ENCODE measurements around the gene MAST4. TPM values are rescaled to one million over a fixed set of nuclear protein-coding genes. Genes with fewer than 3 reads are reported as not detected.
A peak's percentile ranks its signal among the peaks of the same experiment; 100 is the strongest.

The MAST4 gene
- total RNA-seq, 1 donor from 2014 or later, result 19.0 TPM

GRCh38 chr5:66991746-66992145 lies 395.6 kb downstream of the MAST4 start:
- Mint-ChIP-seq H3K27ac (no peak overlapping the region), H3K4me1 (ENCODE audit: low read depth) (peaks cover 39% of the 10 kb centered on the region), H3K9me3 (no peaks in the 10 kb centered on the region), H3K27me3 (ENCODE audit: insufficient read depth) (no peaks in the 10 kb centered on the region), H3K4me3 (no peak overlapping the region), H3K36me3 (ENCODE audit: low read depth) (peaks cover 6% of the 10 kb centered on the region)
- intact Hi-C loops (cut with micrococcal nuclease), result no loop called here
- no peak for DNase-seq (ENCODE audit: low spot score)

DNA sequence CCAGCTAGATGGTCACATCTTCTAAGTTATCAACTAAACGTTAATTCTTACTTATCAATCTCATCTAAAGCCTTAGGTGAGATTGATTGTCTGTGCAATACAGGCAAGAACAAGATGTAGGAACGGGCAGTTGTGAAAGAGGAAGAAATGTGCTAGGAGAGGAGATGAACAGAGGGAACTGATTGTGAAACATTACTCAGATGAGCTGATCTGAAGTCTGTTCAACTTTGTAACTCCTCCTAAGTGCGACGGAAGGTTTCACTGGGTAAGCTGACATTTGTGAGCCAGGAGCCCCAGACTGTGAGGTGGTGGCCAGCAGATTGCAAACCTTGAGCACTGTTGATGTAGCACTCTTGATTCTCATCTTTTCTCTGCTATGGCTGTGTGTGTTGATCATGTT lies 396.4 kb downstream of the MAST4 start:
- peaks cover 39% of the 10 kb centered on the region for H3K4me1 Mint-ChIP-seq (ENCODE audit: low read depth)
- peaks cover 6% of the 10 kb centered on the region for H3K36me3 Mint-ChIP-seq (ENCODE audit: low read depth)
- no peak overlapping the region for H3K27ac Mint-ChIP-seq
- H3K9me3 Mint-ChIP-seq, result no peaks in the 10 kb centered on the region
- no peak for DNase-seq (ENCODE audit: low spot score)
- no peak overlapping the region for H3K4me3 Mint-ChIP-seq
- intact Hi-C loops (cut with micrococcal nuclease), result no loop called here
- no peaks in the 10 kb centered on the region for H3K27me3 Mint-ChIP-seq (ENCODE audit: insufficient read depth)

- intact Hi-C loops (cut with micrococcal nuclease), result no loop called here
- DNase-seq (ENCODE audit: low spot score), result no peak
- no peak overlapping the region for H3K4me3 Mint-ChIP-seq
- H3K27ac Mint-ChIP-seq, result no peak overlapping the region
- peaks cover 6% of the 10 kb centered on the region for H3K36me3 Mint-ChIP-seq (ENCODE audit: low read depth)
- no peaks in the 10 kb centered on the region for H3K9me3 Mint-ChIP-seq
- H3K4me1 Mint-ChIP-seq (ENCODE audit: low read depth), result peaks cover 31% of the 10 kb centered on the region
- H3K27me3 Mint-ChIP-seq (ENCODE audit: insufficient read depth), result no peaks in the 10 kb centered on the region
Observed at GRCh38 chr5:66993448-66993847, 397.3 kb downstream of the MAST4 start.

DNA sequence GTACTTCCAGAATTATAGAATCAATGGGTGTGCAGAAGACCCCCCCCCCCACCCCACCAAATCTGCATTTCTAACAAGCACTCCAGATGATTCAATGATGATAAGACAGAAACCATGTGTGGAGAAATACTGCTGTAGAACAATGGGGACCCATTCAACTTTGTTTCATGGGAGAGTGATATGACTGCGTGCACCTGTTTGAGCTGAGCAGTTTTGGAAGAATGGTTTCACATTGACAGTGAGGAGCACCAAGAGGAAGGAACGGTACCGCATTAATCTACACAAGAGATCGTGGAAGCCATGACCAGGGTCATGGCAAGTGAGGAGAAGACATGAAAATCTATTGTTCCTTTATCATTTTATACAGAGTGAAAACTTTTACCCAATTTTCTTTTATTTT lies 397.7 kb downstream of the MAST4 start:
- DNase-seq (ENCODE audit: low spot score), result no peak
- Mint-ChIP-seq H3K9me3 (no peaks in the 10 kb centered on the region), H3K4me1 (ENCODE audit: low read depth) (peaks cover 29% of the 10 kb centered on the region), H3K27ac (no peak overlapping the region), H3K4me3 (no peak overlapping the region), H3K36me3 (ENCODE audit: low read depth) (peaks cover 6% of the 10 kb centered on the region), H3K27me3 (ENCODE audit: insufficient read depth) (no peaks in the 10 kb centered on the region)
- intact Hi-C loops (cut with micrococcal nuclease), result no loop called here

DNA sequence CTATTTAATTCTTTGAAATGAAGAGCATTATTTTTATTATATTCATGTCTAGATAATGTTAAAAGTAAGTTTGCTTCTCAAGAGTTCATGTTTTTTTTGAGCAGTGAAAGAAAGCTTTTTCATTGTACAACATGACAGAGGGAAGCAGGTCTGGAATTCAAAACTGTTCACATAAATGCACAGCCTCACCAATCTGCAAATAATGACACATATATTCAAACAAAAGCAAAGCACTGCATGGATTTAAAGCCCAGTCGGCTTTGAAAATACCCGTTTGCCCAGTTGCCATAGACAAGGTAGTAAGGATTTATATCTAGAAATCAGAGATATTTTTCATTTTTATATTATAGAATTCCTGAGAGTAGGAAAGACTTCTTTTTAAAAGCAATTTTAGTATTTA lies 398.6 kb downstream of the MAST4 start:
- Mint-ChIP-seq H3K9me3 (no peaks in the 10 kb centered on the region), H3K4me1 (ENCODE audit: low read depth) (peaks cover 29% of the 10 kb centered on the region), H3K27me3 (ENCODE audit: insufficient read depth) (no peaks in the 10 kb centered on the region), H3K27ac (no peak overlapping the region), H3K36me3 (ENCODE audit: low read depth) (peaks cover 6% of the 10 kb centered on the region), H3K4me3 (no peak overlapping the region)
- no peak for DNase-seq (ENCODE audit: low spot score)
- intact Hi-C loops (cut with micrococcal nuclease), result no loop called here

DNA sequence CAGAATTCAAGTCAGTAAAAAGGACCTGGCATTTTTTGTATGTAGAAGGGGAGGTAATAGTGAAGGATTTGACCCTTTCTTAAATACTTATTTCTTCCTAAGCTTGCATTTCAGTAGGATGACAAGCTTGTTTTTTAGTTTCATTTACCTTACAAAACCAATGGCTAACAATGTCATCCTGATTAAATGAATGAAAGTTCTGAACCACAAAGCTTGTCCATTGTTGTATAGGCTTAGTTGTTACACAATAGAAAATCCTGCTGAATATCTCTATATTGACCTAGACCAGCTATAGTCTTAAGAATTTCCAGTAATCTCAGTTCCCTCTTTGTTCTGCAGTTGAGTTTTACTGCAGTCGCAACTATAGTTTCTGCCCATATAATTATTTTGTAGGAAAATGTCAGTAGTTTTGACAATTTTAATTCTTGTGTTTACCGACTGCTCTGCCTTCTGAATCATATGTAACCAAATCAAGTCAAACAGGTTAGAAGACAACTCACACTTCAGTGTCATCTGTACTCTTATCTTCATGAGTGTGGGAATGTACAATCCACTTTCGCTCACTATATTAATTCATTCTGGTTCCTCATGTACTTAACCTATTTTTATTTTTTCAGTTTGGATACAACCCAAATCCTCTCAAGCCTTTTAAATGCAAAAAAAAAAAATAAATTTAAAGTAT lies 404.7 kb downstream of the MAST4 start:
- H3K9me3 Mint-ChIP-seq, result no peaks in the 10 kb centered on the region
- DNase-seq (ENCODE audit: low spot score), result no peak
- no peak overlapping the region for H3K27ac Mint-ChIP-seq
- no peak overlapping the region for H3K4me3 Mint-ChIP-seq
- H3K36me3 Mint-ChIP-seq (ENCODE audit: low read depth), result peaks cover 8% of the 10 kb centered on the region
- intact Hi-C loops (cut with micrococcal nuclease), result loop anchor here (10.0 kb wide), 2 partner anchors 446 to 1434 kb away; no protein-coding TSS in a partner anchor
- no peaks in the 10 kb centered on the region for H3K27me3 Mint-ChIP-seq (ENCODE audit: insufficient read depth)
- peaks cover 32% of the 10 kb centered on the region for H3K4me1 Mint-ChIP-seq (ENCODE audit: low read depth)

- no peak overlapping the region for H3K4me3 Mint-ChIP-seq
- peaks cover 15% of the 10 kb centered on the region for H3K36me3 Mint-ChIP-seq (ENCODE audit: low read depth)
- H3K9me3 Mint-ChIP-seq, result no peaks in the 10 kb centered on the region
- DNase-seq (ENCODE audit: low spot score), result no peak
- H3K27me3 Mint-ChIP-seq (ENCODE audit: insufficient read depth), result no peaks in the 10 kb centered on the region
- intact Hi-C loops (cut with micrococcal nuclease), result loop anchor here (10.0 kb wide), 2 partner anchors 448 to 1432 kb away; no protein-coding TSS in a partner anchor
- H3K27ac Mint-ChIP-seq, result peak overlapping the region; percentile 61
- H3K4me1 Mint-ChIP-seq (ENCODE audit: low read depth), result peaks cover 54% of the 10 kb centered on the region
Observed at GRCh38 chr5:67002832-67003684, 406.9 kb downstream of the MAST4 start.

GRCh38 chr5:67003685-67003934 lies 407.4 kb downstream of the MAST4 start:
- H3K4me1 Mint-ChIP-seq (ENCODE audit: low read depth), result peaks cover 59% of the 10 kb centered on the region
- peaks cover 18% of the 10 kb centered on the region for H3K36me3 Mint-ChIP-seq (ENCODE audit: low read depth)
- no peaks in the 10 kb centered on the region for H3K9me3 Mint-ChIP-seq
- peak overlapping the region; percentile 69 for H3K27ac Mint-ChIP-seq
- peak overlapping the region; percentile 74 for H3K4me3 Mint-ChIP-seq
- intact Hi-C loops (cut with micrococcal nuclease), result loop anchor here (10.0 kb wide), 2 partner anchors 449 to 1431 kb away; no protein-coding TSS in a partner anchor
- no peaks in the 10 kb centered on the region for H3K27me3 Mint-ChIP-seq (ENCODE audit: insufficient read depth)
- DNase-seq (ENCODE audit: low spot score), result no peak

- Mint-ChIP-seq H3K4me3 (peak overlapping the region; percentile 90), H3K27ac (peak overlapping the region; percentile 92), H3K27me3 (ENCODE audit: insufficient read depth) (no peaks in the 10 kb centered on the region), H3K9me3 (no peaks in the 10 kb centered on the region), H3K36me3 (ENCODE audit: low read depth) (peaks cover 22% of the 10 kb centered on the region), H3K4me1 (ENCODE audit: low read depth) (peaks cover 64% of the 10 kb centered on the region)
- DNase-seq (ENCODE audit: low spot score), result peak; percentile 81
- intact Hi-C loops (cut with micrococcal nuclease), result loop anchor here (1.0 to 10.0 kb wide), 13 partner anchors 8 to 1431 kb away; no protein-coding TSS in a partner anchor
Observed at GRCh38 chr5:67003935-67004729, 407.9 kb downstream of the MAST4 start.

GRCh38 chr5:67004730-67005350 lies 408.6 kb downstream of the MAST4 start:
- H3K4me1 Mint-ChIP-seq (ENCODE audit: low read depth), result peaks cover 71% of the 10 kb centered on the region
- H3K27me3 Mint-ChIP-seq (ENCODE audit: insufficient read depth), result no peaks in the 10 kb centered on the region
- H3K27ac Mint-ChIP-seq, result peak overlapping the region; percentile 92
- intact Hi-C loops (cut with micrococcal nuclease), result loop anchor here (1.0 to 10.0 kb wide), 13 partner anchors 7 to 1430 kb away; no protein-coding TSS in a partner anchor
- no peaks in the 10 kb centered on the region for H3K9me3 Mint-ChIP-seq
- peak overlapping the region; percentile 90 for H3K4me3 Mint-ChIP-seq
- DNase-seq (ENCODE audit: low spot score), result no peak
- H3K36me3 Mint-ChIP-seq (ENCODE audit: low read depth), result peaks cover 22% of the 10 kb centered on the region

DNA sequence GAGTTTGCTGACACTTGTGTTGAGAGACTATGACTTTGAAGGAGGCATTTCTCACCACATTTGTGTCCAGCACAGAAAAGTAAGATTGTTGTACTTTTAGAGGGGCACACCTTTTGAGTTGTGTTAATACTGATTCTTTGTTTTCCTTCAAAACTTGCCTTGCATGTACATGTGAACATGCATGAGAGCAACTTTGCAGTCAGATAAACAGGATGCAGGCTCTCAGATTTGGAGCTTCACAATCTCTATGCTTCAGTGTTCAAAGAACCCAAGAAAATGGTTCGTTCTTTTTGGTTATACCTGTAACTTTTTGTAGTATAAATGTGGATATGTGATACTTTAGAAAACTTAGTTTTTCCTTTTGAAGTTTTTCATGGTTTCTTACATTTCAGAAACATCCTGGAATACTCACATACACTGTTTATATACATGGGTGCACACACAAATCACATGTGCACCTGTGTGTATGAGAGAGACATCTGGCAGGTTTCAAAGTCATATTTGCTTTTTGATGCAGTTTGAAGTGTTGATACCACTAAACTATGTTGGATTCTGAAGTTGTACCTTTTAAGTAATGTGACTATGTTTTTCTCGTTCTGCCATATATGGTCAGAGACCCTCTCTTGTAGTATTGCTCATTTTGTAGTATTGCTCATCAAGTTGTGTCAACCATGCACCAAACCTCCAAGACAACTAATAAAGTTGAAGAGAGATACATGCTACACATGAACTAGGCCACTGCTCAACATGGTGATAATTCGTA lies 409.7 kb downstream of the MAST4 start:
- H3K4me1 Mint-ChIP-seq (ENCODE audit: low read depth), result peaks cover 82% of the 10 kb centered on the region
- H3K4me3 Mint-ChIP-seq, result peak overlapping the region; percentile 90
- no peaks in the 10 kb centered on the region for H3K9me3 Mint-ChIP-seq
- H3K36me3 Mint-ChIP-seq (ENCODE audit: low read depth), result peaks cover 22% of the 10 kb centered on the region
- no peaks in the 10 kb centered on the region for H3K27me3 Mint-ChIP-seq (ENCODE audit: insufficient read depth)
- peak overlapping the region; percentile 92 for H3K27ac Mint-ChIP-seq
- no peak for DNase-seq (ENCODE audit: low spot score)
- intact Hi-C loops (cut with micrococcal nuclease), result loop anchor here (2.0 to 10.0 kb wide), 5 partner anchors 73 to 1429 kb away; no protein-coding TSS in a partner anchor

DNA sequence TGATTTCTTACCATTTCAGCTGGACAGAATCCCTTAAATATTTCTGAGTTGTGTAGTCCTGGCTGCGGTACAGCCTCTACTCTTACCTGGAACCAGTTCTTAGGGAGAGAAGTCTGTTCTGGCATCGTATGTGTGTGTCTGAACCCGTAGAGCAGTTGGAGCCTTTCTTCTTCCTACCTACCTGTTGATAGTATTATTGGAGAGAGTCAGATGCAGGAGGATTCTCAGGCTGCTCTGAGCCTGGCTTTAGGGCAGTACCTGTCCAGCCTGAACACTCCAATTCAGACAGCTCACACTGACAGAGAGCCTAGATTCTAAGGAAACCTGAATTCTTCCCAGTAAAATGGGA lies 410.3 kb downstream of the MAST4 start:
- Mint-ChIP-seq H3K27me3 (ENCODE audit: insufficient read depth) (no peaks in the 10 kb centered on the region), H3K9me3 (no peaks in the 10 kb centered on the region), H3K4me3 (peak overlapping the region; percentile 90), H3K36me3 (ENCODE audit: low read depth) (peaks cover 22% of the 10 kb centered on the region), H3K27ac (peak overlapping the region; percentile 92), H3K4me1 (ENCODE audit: low read depth) (peaks cover 88% of the 10 kb centered on the region)
- intact Hi-C loops (cut with micrococcal nuclease), result loop anchor here (10.0 kb wide), 2 partner anchors 452 to 1428 kb away; no protein-coding TSS in a partner anchor
- DNase-seq (ENCODE audit: low spot score), result no peak
